NCI-H1436 treated with DMSO at 0.1 percent for 48 hours (cell line): ENCODE results near the gene GJC2.
"Not testable (repeated sequence)": the region's sequence is repeated elsewhere in the genome, so short reads cannot be mapped to it uniquely, and the experiment has no call there.

Source experiments
- DNase-seq: peaks from one replicate; lab custom pipeline; 2025; lab: John Stamatoyannopoulos, UW

GJC2 gene

GRCh38 chr1:228173528-228174481, 24.1 kb downstream of the GJC2 start:
- DNase-seq: not testable (repeated sequence)

- no peak for DNase-seq
These were observed 25.0 kb downstream of the GJC2 start for GRCh38 chr1:228174482-228175315.

GRCh38 chr1:228175316-228176023, 25.7 kb downstream of the GJC2 start:
- no peak for DNase-seq

GRCh38 chr1:228176024-228176395, 26.3 kb downstream of the GJC2 start:
- DNase-seq: no peak

GRCh38 chr1:228176461-228177182, 26.9 kb downstream of the GJC2 start:
- DNase-seq: no peak

- DNase-seq: no peak
These were observed 27.4 kb downstream of the GJC2 start for GRCh38 chr1:228177183-228177475.

GRCh38 chr1:228177721-228178710, 28.3 kb downstream of the GJC2 start:
- DNase-seq: no peak

GRCh38 chr1:228178737-228179684, 29.3 kb downstream of the GJC2 start:
- no peak for DNase-seq

GRCh38 chr1:228180271-228180958, 30.7 kb downstream of the GJC2 start:
- no peak for DNase-seq

- DNase-seq: no peak
These were observed 31.4 kb downstream of the GJC2 start for GRCh38 chr1:228180959-228181644.

GRCh38 chr1:228181645-228182034, 31.9 kb downstream of the GJC2 start:
- DNase-seq: no peak

GRCh38 chr1:228182296-228183030, 32.7 kb downstream of the GJC2 start:
- DNase-seq: no peak

- no peak for DNase-seq
These were observed 34.4 kb downstream of the GJC2 start for GRCh38 chr1:228184152-228184551.

GRCh38 chr1:228185641-228185965, 35.9 kb downstream of the GJC2 start:
- DNase-seq: no peak

- DNase-seq: not testable (repeated sequence)
These were observed 38.5 kb downstream of the GJC2 start for GRCh38 chr1:228188249-228188648.

- no peak for DNase-seq
These were observed 40.5 kb downstream of the GJC2 start for GRCh38 chr1:228190182-228190581.

- DNase-seq: no peak
These were observed 41.0 kb downstream of the GJC2 start for GRCh38 chr1:228190778-228191177.

GRCh38 chr1:228194436-228194835, 44.7 kb downstream of the GJC2 start:
- DNase-seq: no peak
